GM04504 (cell line): ENCODE measurements around the gene DNAI2.

ENCODE experiments used
- DNase-seq: peaks from one replicate; pipeline ENCODE4 v3.0.0-alpha.2; 2012; ENCODE audit warnings: low read depth

DNAI2 gene

DNA sequence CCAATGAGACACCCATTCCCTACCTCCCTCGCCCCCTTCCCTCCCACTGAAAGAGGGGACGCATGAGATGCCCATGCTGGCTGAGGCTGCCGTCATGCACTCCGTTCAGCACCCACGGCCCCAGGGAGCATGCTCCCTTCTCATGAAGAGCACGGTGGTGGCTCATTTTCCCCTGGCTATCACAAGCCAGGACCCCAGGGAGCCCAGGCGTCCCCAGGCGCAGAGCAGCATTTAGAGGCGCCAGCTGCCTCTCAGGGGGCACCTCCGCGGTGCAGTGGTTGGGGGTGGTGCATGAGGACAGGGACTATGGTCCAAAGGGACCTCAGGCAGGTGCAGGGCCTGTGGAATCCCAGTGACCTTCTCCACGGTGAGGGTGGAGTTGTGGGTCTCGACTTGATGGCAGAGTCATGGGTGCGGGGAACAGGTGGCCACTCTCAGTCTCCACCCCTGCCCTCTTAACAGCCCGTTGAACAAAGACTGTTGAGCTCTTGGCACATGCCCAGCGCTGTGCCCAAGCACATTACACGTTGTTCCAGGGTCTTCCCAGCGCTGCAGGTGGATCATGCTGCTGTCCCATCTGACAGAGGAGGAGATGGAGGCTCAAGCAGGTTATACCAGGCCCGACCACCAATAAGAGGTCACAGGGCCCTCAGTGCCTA is 65.6 kb downstream of the DNAI2 start:
- no peak for DNase-seq

DNA sequence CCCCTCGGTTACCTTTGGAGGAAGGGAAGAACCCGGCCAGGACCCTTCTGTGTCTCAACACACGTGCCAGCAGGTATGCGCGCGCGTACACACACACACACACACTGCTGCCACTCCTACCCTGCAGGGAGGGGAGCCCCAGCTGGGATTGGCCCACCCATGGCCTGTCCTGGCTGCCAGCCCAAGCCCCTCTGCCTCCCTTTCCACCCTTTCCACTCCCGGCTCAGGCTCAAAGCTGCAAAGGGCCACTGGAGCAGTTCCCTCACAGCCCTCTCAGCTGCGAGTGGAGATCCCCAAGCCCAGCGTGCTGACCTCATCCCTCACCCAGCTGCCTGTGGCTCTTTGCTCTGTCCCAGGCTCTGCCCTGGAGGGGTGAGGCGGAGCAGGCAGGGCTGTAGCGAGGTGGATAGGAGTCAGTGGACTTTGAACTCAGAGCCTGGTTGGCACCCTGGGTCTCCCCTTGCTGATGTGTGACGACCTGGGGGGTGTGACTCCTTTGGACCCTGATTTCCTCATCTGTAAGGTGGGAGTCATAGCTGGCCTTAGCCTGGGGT is 66.5 kb downstream of the DNAI2 start:
- DNase-seq: no peak

DNA sequence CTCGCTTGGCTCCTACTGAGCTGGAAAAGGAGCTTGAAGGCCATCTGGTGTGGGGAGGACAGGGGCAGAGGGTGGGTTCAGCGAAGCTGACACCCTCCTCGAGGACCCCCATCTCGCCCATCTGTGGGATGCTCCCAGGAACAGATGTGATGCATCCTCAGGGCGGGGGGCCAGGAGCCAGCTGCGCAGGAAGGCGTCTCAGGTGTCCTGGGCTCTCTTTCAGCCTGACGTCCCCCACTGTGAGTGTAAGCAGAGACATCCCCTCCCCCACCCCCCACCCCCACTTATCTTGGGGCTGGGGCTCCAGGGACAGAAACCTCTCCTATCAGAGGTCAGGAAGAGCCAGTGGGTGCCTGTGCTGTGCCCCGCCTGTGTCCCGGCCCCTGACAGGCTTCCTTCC is 68.2 kb downstream of the DNAI2 start:
- no peak for DNase-seq

DNA sequence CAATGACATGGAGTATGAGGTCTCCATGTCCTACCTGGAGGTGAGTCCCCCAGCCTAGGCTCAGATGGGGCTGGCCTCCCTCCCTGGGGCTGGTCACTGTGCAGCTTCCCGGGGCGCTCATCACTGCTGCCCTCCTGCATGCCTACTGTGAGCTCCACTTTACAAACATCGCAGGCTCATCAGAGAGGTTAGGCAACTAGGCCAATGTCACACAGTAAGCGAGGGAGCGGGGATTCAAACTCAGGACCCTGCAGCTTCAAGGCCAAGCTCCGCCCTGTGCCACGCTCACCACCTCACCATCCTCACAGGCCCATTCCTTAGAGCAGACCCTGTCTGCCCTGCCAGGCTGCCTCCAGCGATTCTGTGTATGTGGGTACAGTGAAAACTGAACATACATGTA is 69.1 kb downstream of the DNAI2 start:
- no peak for DNase-seq

DNA sequence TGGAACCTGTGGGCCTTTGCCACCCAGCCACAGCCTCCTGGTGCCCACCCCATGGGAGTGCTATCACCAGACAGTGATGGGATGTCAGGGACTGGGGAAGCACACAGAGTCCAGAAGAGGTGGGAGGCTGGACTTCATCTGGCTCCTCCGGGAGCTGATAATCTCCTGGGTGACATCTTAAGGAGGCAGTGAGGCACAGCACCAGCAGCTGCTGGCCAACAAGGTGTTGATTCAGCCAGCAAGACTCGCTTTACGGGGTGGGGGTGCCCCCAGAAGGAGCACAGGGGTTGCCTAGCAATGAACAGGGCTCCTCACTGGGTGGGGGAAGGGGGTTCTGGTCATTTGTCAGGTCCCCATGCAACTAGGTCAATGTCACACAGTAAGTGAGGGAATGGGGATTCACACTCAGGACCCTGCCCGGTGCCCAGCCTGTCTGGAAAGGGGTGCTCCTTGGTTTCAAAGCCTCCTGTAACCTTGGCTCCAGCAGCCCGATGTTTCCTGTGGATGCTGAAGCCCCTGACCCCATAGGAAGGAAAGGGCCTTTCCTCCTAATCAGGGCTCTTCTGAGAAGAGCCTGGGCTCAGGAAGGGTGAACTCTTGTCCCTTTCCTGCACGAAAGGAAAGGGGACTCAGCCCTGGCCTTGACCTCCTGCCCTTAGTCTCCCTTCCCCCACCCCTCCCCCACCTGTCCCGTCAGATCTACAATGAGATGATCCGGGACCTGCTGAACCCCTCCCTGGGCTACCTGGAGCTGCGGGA is 69.7 kb downstream of the DNAI2 start:
- no peak for DNase-seq

DNA sequence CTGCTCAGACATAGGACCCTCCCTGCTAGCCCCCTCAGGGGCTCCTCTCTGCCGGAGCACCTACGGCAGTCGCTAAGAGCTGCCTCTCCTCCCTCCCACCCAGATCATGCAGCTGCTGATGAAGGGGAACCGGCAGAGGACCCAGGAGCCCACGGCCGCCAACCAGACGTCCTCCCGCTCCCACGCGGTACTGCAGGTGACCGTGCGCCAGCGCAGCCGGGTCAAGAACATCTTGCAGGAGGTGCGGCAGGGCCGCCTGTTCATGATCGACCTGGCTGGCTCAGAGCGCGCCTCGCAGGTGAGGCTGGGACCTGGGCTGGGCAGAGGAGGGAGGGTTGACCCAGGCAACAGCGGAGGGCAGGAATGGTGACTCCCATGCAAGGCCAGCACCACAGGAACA is 70.6 kb downstream of the DNAI2 start:
- DNase-seq: no peak

DNA sequence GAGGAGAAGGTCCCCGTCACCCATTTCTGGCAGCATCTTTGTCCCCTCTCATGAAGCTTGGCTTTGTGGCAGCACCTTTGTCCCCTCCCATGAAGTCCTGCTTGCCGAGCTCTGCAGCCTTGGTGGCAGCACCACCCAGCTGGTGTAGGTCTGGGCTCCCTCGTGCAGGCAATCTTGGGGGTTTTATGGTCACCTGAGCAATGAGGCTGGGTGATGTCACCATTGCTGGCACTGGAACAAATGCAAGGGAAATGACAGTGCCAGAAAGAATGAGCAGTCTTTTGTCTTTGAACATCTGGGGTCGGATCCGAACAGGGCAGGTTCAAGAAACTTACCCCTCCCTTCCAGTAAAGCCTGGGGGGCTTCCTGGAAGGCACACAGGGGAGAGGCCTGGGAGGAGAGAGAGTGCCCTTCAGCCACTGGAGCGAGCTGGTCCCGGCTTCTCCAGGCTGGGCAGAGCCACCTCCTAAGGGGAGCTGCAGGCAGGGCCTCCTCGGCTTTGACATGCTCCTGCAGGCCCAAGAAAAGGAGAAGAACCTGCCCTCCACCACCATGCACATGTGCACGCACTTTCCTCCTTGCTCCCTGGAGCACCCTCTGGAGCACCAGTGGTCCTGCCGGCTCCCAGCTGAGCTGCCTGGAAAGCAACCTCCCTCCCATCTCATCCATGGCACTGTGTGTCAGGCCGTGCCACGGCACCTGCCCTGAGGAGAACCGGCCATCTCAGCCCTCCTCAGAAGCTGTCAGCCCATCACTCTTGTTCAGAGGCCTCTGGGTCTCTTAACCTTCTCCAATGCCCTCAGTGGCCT is 71.6 kb downstream of the DNAI2 start:
- no peak for DNase-seq

DNA sequence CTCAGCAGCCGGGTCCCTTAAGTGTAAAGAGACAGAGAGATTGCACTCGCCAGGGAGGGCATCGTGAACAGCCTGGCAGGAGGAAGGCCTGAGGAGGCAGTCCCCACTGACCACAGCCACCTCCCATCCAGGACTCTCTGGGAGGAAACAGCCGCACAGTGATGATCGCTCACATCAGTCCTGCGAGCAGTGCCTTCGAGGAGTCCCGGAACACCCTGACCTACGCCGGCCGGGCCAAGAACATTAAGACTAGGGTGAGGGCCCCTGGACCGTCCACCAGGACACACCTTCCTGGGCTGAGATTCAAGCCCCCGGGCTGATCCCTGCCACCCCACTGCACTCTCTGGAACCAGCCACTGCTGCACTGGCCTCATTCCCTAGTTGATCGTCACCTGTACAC is 73.6 kb downstream of the DNAI2 start:
- no peak for DNase-seq

DNA sequence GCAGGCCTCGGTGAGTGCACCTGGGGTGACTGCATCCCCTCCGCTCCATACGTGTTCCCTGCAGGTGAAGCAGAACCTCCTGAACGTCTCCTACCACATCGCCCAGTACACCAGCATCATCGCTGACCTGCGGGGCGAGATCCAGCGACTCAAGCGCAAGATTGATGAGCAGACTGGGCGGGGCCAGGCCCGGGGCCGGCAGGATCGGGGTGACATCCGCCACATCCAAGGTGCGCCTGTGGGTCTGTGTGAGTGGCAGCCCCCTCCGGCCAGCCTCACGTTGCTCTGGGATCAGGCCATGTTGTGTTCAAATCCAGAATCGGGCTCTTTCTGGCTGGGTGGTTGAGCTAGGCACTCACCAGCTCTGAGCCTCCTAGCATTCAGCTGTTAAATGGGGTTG is 75.1 kb downstream of the DNAI2 start:
- DNase-seq: no peak

DNA sequence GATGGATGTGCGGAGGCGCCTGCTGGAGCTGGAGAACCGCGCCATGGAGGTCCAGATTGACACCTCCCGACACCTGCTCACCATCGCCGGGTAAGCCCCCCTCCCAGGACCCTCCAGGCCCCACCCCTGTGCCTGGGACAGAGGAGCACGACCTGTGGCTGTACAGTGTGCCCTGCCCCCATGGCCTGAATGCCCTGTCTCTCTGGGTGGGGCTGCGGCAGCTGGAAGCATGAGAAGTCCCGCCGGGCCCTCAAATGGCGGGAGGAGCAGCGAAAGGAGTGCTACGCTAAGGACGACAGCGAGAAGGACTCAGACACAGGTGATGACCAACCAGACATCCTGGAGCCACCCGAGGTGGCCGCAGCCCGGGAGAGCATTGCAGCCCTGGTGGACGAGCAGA is 76.5 kb downstream of the DNAI2 start:
- no peak for DNase-seq

DNA sequence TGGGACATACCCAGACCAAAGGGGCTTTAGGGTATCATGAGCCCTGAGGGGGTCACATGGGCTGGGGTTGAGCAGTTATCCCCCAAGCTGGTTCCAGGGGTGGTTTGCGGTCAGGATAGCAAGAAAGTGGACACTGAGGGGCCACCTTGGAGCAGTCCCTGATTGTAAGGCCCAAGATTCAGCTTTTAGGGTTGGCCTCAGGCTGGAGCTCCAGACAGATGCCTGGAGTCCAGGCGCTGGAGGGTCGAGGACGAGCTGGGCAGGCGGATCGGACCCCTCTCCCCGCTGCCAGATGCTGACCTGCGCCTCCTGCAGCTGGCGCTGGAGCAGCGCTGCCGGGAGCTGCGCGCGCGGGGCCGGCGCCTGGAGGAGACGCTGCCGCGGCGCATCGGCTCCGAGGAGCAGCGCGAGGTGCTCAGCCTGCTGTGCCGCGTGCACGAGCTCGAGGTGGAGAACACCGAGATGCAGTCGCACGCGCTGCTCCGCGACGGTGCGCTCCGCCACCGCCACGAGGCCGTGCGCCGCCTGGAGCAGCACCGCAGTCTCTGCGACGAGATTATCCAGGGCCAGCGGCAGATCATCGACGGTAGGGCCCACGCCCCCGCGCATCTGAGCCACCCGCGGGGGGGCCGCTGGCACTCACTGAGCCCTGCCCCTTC is 77.6 kb downstream of the DNAI2 start:
- no peak for DNase-seq

DNA sequence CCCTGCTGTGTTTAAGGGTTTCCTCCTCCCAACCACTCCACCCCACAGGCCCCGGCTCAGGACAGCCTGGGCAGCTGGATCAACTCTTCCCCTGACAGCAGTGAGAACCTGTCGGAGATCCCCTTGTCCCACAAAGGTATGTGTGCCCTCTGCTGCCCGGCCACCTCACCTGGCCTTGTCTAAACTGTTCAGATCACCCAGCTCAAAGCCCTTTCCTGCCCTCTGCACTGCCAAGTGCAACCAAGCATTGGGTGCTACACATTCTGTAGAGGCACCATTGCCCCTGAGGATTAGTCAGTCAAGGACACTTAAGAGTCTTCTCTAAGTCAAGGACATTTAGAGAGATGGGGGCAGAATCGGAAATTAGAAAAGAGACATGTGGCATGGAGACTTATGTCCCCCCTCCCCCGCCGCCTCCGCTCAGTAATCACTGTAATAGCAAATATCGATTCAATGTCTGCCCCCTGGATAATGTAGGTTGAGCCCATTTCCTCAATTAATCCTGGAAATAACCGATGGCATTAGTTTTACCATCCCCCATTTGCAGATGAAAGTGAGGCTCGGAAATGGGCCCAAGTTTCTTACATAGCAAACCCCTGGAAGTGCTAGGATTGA is 79.5 kb downstream of the DNAI2 start:
- no peak for DNase-seq

DNA sequence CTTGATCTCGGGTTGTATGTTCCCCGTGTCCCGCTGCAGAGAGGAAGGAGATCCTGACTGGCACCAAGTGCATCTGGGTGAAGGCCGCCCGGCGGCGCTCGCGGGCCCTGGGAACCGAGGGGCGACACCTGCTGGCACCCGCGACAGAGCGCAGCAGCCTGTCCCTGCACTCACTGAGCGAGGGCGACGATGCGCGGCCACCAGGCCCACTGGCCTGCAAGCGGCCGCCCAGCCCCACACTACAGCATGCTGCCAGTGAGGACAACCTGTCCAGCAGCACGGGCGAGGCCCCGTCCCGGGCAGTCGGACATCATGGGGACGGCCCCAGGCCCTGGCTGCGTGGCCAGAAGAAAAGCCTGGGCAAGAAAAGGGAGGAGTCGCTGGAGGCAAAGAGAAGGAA is 80.1 kb downstream of the DNAI2 start:
- no peak for DNase-seq

DNA sequence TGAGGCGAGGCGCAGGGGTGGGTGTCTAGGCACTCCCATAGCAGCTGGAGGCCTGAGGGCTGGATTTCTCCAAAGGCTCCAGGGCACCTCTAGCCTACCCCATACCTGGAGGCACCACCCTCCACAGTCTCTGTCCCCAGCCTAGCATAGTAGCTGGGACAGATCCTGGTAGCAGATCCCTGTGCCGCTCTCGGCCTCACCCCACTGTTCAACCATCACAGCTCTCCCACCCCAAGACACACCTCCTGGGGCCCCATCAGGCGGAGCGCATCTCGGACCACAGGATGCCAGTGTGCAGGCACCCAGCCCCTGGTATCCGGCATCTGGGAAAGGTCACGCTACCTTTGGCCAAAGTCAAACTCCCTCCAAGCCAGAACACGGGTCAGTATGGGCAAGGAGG is 80.5 kb downstream of the DNAI2 start:
- no peak for DNase-seq

DNA sequence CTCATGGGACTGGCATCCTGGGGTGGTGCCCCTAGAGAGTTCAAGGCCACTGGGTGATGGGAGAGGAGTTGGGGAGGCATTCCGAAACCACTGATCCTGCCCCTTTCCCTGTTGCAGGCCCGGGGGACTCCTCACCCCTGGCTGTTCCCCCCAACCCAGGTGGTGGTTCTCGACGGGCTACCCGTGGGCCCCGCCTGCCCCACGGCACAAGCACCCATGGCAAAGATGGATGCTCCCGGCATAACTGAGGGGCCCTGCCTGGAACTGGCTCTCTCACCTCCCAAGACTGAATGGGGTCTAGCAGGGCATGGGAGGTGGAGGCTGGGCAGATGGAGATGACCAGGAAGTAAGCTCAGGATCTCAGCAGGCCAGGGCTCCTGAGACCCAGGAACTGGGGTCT is 81.0 kb downstream of the DNAI2 start:
- DNase-seq: no peak

DNA sequence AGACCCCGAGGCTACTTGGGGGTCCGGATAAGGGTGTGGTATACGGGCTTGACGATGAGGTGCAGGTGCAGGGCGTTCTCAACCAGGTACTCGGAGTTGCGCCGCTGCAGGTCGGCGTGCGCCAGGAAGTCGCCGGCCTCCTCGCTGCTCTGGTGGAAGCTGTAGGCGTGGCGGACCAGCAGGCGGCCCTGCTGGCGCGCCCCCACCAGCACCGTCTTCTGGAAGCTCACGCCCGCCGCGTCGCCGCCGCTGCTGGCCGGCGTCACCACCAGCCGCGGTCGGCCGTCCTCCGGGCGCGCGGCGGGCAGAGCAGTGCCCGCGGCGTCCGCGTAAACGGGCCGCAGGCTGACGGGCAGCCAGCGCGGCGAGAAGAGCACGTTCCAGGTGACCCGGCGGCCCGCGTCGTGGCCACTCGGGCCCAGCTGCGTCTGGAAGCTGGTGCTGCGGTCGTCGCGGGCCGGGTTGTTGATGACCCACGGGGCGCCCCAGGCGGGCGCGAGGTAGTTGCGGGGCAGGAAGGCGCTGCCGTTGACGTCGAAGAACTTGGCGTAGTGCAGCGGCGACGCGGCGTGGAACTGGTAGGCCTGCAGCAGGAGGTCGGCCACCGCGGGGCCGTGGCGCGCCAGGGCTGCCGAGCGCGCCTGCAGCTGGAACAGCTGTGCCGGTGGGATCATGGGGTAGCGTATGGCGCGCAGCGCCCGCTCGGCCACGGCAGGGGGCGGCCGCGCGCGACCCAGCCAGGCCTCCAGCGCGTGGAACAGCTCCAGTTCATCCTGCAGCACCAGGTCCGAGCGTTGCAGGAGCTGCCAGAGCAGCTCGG is 82.8 kb downstream of the DNAI2 start:
- DNase-seq: no peak

DNA sequence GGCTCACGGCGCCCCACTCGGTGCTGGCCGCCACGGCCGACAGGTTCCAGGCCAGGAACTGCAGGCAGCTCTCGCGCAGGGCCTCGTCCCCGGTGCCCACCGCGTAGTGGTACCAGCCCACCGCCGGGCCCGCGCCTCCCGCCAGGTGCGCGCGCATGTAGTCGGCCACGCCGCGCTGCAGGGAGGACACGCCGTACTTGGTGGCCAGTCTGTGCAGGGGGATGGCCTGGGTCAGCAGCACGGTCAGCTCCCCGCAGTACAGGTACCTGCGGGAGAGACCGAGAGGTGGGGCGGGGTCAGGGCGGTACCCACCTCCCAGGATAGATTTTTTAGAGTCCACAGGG is 83.4 kb downstream of the DNAI2 start:
- DNase-seq: no peak

DNA sequence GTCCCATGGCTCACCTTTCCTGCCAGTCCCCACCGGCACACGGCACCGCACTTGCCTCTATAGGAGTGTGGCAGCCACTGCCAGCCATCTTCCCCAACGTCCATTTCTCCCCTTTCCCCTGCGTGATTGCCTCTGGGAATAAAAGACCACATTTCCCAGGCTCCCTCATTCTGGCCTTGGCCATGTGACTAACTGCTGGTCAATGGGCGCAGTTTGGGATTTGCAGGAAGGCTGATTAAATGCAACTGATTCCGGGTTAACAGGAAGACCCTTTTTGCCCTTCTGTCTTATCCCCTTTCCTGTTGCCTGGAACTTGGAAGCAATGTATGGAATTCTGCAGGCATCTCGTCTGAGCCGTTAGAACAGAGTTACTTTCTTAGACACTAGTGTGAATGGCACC is 84.7 kb downstream of the DNAI2 start:
- no peak for DNase-seq

DNA sequence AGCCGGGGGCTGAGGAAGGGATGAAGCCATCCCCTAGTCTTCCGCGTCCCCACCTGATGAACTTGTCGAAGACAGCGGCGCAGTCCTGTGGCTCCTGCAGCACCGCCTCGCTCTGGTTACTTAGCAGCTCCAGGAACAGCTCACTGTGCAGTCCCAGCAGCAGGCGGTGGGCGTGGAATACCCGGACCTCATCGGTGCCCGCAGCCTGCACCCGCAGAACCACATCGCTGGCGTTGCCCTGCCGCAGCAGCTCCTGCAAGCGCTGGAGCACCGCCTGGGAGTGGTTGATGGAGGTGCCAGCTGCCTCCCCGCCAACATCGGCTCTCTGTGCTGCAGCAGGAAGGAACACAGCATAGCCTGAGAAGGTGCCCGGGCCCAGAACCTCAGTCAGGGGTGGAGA is 85.9 kb downstream of the DNAI2 start:
- no peak for DNase-seq

DNA sequence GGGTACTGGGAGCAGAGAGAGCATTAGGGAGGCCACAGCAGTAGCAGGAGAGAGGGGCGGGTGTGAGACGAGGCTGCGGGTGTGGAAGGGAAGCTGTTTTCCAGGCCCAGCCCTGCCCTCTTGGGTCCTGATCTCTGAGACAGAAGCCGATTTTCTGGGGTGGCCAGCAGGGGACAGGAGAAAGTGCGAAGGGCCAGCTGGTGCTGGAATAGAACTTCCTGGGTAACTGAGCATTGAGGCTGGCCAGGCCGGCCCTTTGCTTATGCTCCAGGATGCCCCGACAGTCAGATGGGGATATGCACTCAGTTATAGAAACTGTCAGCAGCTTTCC is 86.8 kb downstream of the DNAI2 start:
- no peak for DNase-seq
